Heart left ventricle (tissue), 13 donors: ENCODE measurements around the gene FHL5.

Source experiments
- CTCF ChIP-seq, 12 donors: fragments of 200-600 bp; sonication (generic) in 4 of 12; IDR thresholded peaks; one replicate each; pipeline versions ENCODE4 v1.5.0 to v1.8.0; 2018 to 2022; ENCODE audit warnings: antibody characterized with exemption in 12 of 12, mild to moderate bottlenecking in 5 of 12
- POLR2A ChIP-seq, 2 donors: fragments of 450-650 bp; IDR thresholded peaks; one replicate each; pipeline ENCODE4 v1.6.1; 2017; ENCODE audit warnings: antibody characterized with exemption in 2 of 2, mild to moderate bottlenecking in 2 of 2, moderate library complexity in 2 of 2
- donor health status: ischemic (EF 13 %, LVEDD 7.1; RV severe dilation, severe dysfunction).
- donor health status: DM: no; HTN: yes; CAD: no.
- donor health status: DM: no; HTN: no; CAD: no.
- donor health status: ischemic (EF 25% LVEDD 6.9; RV normal size, moderate dysfunction).
- donor health status: ischemic (EF 25% LVEDD 5.7; RV mildly dilated, moderate dysfunction).
- donor health status: ischemic (EF 35%, LVEDD 5.7; RV mildly dilated, moderate dysfunction).
- donor health status: nonischemic (EF 11% LVEDD 7.7; RV severe dilation, severe dysfunction).
- donor health status: DM: yes; HTN: yes; CAD: no.
- donor health status: PGD.
- donor health status: ischemic (EF 29% LVEDD 5.4; RV normal size, mild dysfunction).
- donor health status: nonischemic (EF 23%, LVEDD 6.1; RV moderate dilation, normal function).

- peak; percentile 32 to 81 for TF ChIP-seq POLR2A (IDR thresholded peaks at IDR 0.05)
- TF ChIP-seq CTCF (IDR thresholded peaks at IDR 0.05), result peak in 1 of 12 donors; percentile 40
Observed at GRCh38 chr6:96521644-96522464, 41.1 kb upstream of the FHL5 start, which contains the start of gene UFL1.
